HCEC 1CT (cell line): ENCODE data around the gene USHBP1.

Source experiments
- DNase-seq: peaks from one replicate; pipeline ENCODE4 v3.0.0-alpha.2; 2017

Gene USHBP1

DNA sequence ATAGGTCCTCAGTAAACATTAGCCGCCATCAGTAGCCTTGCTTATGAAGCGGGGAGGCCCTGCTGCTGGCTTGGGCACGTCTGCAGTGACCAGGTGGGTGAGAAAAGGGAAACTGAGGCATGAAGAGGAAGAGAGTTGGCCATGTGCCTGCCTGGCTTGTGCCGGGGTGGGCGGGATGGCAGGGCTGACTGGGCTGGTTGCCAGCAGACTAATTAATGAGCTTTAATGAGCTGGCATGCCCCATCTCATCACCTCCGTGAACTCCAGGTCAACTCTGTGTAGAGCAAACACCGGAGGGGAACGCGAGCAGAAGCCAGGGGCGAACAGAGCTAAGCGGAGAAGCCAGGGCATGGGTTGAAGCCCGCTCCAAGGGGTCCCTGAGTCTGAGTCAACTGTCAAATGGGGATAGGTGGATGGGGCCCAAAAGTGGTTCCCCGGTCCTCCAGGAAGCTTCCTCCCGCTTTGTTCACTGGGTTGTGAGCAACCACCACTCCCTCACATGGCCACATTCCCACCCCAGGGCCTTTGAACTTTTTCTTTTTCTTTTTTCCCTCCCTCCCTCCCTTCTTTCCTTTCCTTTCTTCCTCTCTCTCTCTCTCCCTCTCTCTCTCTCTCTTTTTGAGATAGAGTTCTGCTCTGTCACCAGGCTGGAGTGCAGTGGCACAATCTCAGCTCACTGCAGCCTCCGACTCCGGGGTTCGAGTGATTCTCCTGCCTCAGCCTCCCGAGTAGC, 27.6 kb downstream of the USHBP1 start:
- no peak for DNase-seq

DNA sequence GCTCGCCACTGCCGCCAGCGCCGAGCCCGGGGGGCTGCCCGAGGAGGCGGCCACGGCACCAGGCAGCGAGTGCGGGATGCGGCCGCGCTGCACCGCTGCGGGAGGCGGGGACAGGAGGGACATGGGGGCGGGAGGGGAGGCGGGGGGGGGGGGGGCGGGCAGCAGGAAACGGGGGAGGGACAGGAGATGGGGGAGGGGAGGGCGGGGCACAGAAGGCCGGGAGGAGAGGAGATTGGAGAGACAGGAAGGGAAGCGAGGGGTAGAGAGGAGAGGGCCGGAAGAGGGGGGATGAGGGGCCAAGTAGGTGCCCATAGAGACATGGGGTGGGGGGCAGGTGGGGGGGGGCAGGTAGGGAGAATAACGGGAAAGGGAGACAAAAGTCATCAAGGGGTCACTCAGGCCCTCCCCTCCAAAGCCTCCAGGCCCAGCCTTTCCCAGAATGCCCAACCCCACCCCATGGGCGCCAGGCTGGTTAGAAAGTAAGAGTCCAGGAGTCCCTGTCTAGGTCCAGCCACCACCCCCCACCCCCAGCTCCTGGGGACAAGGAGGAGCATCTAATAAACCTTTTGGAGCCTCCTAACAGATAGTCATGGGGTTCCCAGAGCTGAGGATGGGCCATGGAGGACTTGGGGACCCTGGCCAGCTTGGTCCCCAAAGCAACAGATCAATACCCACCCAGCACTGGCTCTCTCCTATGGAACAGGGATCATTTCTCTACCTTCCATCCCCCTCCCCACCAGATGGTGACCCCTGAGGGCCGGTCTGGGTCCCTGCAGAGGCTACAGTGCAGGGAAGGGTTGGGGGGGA, 28.4 kb downstream of the USHBP1 start:
- DNase-seq = peak; percentile 33

DNA sequence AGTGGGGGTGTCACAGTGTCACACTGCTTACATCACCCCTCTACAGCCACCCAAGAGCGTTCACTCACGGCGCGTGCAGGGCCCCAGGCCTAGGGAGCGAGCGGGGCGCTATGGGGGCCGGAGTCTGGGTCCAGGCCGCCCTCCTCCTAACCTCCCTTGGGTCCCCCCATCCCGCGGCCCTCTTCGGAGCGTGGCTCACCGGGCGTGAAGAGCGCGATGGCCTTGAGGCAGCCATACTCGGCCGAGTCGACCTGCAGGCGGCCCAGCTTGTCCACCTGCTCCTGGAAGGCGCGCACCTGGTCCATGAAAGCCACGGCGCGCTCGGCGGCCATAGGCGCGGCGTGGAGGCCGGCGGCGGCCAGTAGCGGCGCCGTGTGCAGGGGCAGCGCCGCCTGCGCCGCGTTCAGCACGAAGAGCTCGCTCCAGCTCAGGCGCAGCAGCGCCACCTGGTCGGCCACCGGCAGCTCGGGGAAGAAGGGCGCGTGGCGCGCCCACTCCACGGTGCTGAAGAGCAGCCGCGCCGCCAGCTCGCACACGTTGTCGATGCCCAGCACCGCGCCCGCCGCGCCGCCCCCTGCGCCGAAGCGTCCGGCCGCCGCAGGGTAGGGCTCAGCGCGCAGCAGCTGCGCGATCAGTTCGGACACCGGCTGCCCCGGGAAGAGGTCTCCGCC, 29.1 kb downstream of the USHBP1 start:
- DNase-seq = peak; percentile 68

DNA sequence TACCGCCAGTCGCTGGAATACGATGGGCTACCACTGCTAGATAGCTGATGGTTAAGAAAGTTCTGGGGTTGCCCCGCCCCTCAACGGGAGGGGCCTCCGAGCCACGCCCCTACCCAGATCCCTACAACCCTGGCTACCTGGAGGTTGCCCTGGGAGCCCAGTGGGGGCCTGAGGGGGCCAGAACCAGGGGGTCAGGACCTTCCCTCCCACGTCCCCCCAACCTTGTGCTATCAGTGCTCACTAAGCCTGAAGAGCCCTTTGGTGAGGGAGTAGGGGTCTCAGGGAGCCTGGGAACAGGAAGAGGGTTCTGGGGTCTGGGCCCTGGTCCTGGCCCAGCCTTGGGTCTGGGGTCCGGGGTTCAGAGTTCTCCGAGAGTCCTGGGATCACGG, 29.6 kb downstream of the USHBP1 start:
- DNase-seq = peak; percentile 36

DNA sequence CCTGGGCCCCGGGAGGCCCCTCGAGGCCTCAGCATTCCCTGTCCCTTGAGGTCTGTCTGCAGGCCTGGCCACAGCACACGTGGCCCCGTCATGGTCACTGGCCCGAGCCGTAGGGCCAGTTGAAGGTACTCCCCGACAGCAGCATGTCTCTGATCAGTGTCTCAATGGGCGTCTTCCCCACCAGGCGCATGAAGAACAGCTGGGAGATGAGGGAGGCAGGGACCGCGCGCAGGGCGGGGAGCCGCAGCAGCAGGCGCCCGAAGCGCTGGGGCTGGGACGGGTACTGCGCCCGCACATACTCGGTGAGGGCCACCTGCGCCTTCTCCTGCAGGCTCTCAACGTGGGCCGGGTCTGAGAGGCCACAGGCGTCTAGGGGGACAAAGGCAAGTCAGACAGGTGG, 32.3 kb downstream of the USHBP1 start:
- DNase-seq = no peak

DNA sequence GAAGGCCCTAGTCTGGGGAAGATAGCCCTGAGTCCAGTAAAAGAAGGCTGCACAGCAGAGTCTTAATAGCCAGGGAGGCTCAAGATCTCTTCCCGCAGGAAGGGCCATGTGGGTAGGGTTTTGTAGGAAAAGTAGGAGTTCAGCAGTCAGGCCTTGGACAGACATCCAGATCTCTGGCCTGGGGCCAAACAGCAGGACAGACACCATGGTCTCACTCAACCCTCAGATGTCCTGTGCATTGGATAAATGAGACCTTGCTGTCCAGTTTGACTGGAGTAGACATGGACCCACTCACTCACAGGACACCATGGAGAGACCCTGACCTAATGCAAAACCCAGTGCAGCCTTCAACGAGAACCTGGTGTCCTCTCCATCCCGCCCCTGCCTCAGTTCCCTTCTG, 34.7 kb downstream of the USHBP1 start:
- no peak for DNase-seq

DNA sequence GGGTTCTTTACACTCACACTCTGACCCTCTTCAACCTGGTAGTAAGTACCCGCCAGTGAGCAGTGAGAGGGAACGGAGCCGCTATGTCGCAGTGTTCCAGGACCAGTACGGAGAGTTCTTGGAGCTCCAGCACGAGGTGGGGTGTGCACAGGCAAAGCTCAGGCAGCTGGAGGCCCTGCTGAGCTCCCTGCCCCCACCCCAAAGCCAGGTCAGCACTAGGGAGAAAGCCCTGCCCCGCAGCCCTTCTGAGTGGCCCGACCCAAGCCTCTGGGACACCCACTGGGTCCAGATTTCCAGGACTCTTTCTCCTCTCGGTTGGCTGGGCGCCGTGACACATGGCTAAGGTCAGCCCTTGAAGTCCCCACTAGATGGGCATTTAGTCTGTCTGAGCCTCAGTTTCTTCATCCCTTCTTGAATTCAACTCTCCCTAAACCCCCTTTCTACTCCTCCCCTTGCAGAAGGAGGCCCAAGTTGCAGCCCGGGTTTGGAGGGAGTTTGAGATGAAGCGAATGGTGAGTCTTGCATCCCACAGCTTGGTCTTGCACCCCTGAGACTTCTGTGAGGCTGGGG, 36.7 kb downstream of the USHBP1 start:
- DNase-seq = no peak

DNA sequence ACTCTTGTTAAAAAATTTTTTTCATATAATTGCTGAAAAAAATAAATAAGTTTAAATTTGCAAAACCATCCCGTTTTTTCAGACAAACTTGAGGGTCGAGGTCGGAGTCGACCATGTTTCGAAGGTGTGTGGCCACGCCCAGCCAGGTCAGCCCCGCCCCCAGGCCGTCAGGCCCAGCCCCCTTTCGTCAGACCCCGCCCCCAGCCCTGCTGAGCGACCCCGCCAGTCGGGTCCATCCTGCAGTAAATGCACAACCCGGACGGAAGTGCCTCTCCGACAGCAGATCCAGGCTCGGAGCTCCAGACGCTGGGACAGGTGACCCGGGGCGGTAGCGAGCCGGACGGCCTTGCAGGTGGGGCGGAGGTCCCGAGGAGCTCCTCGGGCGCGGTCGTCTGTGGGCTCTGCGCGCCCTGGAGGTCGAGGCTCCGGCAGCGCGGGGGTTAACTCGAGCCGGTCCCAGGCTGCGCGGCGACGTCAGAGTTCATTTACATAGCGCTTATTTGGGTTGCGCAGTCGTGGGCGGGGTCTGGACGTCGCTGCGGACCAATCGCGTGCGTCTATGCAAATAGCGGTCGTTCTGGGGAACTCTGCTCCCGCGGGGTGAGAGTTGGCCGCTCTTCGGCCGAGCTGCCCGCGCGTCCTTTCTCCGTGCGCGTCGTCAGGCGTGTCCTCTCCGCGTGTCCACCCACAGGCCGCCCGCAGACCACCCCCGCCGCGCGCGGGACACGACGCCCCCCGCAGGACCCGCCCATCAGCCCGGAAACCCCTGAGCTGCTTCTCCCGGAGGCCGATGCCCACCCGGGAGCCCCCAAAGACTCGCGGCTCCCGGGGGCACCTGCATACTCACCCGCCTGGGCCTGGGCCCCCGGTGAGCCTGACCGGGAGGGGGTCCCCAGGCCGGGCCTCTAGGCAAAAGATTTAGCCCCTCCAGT, 38.3 kb downstream of the USHBP1 start, which contains the start of gene OCEL1:
Gene OCEL1 (plus strand): TSS at position 225 of the 932 bp plus-strand sequence. CDS start 22 bp downstream, at position 247.
- peak; percentile 98 for DNase-seq

DNA sequence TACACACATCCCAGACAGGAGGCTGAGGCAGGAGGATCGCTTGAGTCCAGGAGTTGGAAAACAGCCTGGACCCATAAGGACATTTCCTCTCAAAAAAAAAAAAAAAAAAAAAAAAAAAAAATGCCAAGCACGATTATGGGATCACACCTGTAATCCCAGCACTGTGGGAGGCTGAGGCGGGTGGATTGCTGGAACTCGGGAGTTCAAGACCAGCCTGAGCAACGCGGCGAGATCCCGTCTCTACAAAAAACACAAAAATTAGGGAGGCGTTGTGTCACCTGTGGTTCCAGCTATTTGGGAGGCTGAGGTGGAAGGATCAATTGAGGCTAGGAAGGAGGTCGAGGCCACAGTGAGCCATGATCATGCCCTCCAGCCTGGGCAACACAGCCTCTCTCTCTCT, 39.5 kb downstream of the USHBP1 start:
- DNase-seq = no peak

DNA sequence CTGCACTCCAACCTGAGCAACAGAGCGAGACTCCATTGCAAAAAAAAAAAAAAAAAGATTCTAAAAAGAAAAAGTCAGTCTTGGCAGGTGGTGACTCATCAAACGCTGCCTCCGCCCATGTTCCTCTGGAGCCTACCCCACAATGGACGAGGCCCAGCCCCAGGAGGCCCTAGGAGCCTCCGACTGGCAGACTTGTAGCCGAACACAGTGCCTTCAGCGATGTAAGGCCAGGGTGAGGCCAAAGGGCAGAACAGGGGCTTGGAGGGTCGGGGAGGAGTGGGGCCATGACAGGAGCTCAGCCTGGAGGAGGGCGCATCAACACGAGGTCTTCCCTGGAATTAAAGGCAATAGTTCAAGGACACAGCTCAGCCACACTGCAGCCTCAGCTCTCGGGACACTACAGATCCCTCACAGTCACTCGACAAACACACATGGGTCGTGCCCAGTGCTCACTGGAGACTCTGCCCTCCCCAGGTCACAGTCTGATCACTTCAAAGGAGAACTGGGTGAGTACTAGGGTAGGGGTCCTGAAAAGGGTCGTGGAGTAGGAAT, 44.3 kb downstream of the USHBP1 start:
- DNase-seq = peak; percentile 71

DNA sequence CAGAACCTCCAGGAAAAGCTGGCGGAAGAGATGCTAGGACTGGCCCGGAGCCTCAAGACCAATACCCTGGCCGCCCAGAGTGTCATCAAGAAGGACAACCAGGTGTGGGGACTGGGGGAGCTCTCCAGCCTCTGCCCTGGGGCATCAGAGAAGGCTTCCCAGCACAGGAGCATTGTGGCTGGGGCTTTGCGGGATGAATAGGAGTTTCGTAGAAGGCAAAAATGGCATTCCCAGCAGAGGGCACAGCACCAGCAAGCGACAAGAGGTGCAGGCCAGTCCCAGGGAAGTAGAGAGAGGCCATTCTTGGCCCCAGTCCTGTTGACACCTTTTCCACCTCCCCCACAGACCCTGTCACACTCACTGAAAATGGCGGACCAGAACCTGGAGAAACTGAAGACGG, 45.3 kb downstream of the USHBP1 start:
- DNase-seq = no peak

DNA sequence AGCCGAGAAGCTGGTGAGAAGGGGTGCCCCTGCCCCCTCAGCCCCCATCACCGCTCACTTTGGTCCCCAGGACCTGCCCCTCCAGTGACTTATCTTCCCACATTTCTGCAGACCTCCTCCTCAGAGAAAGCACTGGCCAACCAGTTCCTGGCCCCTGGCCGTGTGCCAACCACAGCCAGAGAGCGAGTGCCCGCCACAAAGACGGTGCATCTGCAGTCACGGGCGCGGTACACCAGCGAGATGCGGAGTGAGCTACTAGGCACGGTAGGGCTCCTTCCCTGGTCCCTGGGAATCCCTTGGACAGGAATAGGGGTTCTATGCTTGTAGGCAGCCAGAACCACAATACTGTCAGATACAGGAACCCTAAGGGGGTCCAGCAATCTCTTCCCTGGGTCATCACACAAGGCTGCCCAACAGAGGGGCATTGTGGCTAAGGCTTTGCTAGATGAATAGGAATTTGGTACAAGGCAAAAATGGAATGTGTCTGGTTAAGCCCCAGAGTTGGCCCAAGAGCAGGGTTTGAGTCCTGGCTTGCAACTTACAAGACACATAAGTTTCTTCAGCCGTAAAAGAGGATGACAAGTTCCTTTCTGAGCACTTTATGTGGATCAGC, 48.4 kb downstream of the USHBP1 start:
- no peak for DNase-seq

DNA sequence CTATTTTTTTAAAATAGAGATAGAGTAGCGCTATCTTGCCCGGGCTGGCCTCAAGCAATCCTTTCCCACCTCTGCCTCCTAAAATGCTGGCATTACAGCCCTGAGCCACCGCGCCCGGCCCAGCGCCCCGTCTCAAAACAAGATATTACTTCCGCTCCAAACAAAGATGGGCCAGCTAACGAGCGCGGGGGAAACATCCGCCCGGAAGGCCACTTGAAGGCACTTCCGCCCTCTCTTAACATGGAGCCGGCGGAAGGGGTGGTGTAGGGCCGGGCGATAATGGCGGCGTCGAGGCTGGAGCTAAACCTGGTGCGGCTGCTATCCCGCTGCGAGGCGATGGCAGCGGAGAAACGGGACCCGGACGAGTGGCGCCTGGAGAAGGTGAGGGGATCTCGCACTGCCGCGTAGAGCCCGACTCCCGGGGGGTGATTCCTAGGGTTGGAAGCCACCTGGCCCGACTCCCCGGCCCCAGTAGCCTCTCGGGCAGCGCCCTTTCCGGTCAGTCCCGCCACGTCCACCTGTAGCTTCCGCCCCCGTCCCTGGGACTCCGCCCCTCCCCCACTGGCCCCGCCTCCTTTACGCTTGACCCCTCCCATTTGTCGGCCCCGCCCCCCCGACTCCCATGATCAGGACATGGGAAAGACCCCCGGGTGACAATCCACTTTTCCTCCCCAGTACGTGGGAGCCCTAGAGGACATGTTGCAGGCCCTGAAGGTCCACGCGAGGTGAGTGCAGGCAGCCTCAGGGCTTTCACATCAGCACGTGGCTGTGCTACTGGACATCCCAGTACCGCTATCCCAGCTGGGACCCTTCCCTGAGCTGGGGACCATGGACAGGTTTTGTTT, 49.2 kb downstream of the USHBP1 start, which contains the start of gene USE1:
Gene USE1 (plus strand): TSS at position 231 of the 845 bp plus-strand sequence. CDS start 49 bp downstream, at position 280.
- peak; percentile 89 for DNase-seq

DNA sequence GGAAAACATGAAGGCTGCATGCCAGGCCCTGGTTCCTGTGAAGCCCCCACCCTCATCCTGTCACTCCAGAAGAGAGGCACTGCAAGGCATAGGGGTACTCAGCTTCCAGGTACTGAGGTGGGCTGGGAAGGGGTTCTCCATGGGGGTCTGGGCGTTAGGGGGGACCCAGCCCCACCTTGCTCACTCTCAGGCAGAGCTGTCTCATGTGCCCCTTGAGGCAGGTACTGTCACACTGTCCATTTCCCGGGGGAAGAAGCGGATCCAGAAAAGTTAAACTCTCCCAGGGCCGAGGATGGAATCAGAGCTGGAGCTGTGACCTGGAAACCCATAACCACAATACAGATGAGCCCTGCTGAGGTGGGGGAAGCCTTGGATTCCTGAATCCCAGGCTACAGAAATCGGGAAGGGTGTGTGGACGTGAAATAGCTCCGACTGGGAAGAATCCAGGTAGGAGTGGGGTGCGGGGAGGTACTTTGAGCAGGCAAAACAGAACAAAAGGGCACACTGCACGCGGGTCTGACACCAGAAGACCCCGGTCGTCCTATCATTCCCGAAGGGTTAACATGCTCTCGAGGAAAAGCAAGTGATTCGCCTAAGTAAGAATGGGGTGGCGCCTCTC, 49.9 kb downstream of the USHBP1 start:
- no peak for DNase-seq

DNA sequence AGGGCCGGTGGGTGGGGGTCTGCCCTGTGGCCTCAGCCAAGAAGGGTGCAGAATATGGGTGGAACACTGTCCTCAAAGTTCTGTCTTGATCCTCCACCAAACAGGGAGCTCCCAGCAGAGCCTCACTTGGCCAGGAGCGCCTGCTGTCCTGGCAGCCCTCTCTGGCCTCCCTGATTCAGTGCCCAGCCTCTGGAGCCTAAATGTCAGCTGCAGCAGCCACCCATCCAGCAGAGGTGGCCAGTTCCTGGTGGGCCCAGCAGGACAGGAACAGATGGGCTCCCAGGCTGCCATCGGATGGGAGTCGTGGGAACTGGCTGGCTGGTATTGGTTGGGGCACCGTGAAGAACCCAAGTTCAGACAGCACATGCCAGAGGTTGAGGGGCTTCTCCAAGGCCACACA, 51.2 kb downstream of the USHBP1 start:
- DNase-seq = no peak

DNA sequence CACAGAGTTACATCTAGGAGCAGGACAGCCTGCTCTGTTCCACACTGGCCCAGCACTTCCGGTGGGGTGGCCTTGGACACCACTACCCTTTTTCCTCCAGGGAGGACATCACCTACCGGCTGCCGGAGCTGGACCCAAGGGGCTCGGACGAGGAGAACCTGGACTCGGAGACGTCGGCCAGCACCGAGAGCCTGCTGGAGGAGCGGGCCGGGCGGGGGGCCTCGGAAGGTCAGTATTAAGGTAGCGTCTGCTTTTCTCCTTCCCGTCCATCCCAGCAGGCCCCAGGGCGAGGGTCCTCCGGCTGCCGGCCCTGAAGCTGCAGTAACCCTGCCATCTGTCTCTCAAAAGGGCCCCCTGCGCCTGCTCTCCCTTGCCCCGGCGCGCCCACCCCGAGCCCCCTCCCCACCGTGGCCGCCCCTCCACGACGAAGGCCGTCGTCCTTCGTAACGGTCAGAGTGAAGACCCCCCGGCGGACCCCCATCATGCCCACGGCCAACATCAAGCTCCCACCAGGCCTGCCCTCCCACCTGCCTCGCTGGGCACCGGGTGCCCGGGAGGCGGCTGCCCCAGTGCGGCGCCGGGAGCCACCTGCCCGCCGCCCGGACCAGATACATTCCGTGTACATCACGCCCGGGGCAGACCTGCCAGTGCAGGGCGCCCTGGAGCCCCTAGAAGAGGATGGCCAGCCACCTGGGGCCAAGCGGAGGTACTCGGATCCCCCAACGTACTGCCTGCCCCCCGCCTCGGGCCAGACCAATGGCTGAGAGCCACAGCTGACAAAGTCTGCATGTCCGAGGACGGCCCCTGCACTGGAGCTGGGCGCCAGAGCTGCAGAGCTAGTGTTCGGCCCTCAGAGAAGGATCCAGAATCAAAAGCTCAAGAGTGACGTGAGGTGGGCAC, 52.7 kb downstream of the USHBP1 start:
- no peak for DNase-seq

DNA sequence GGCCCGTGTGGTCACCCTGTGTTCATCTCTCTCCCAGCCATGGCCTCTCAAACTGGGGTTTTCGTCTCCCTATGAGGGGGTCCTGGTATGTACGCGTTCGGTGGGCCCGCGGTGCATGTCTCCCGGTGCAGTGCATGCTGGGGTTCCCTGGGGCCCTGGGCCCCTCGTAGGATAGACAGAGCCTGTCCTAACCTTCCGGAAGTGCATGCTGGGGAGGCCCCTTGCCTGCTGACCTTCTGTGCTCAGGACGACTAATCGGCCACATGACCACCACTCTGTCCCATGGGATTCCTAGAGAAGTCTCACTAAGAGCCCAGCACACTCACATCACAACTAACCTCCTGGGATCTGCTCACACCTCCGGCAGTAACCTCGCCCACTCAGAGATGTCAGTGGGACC, 54.2 kb downstream of the USHBP1 start:
- no peak for DNase-seq

DNA sequence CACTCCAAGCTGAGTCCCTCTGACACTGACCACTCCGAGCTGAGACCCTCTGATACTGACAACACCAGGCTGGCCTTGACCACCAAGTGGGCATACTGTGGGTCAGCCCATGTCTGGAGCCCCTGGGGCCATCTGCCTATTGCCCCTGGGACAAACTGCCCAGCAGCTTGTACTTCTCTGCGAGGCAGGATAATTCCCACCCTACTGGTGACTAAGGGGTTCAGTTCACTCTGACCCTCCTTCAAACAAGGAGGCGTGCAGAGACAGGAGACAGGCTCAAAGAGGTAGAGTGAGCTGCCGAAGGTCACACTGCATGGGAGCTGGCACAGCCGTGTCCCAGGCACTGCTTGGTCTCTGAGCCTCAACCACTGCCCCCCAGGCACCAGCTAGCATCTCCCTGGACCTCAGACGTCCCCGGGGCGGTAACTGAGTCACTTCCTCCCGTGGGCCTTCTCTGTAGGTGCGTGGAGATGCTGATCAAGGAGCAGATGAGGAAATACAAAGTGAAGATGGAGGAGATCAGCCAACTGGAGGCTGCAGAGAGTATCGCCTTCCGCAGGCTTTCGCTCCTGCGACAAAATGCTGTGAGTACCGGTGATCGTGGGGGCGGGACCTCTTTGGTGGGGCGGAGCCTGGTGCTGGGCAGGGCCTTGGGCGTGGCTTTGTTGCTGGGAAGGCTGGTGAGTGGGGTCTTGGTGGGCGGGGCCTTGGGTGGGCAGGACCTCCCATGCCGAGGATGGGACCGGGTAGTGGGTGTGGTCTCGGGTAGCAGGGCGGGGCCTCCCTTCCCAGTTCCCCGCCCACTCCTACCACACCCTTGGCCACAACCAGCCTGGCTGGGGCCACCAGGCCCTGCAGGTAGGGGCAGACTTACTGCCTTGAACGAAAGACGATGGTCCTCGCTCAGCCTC, 55.2 kb downstream of the USHBP1 start:
- no peak for DNase-seq
